HCT116 (cell line): Measurements from ENCODE around the gene STK4. TPM values are rescaled to one million over a fixed set of nuclear protein-coding genes. Genes with fewer than 3 reads are reported as not detected.

ENCODE experiments used
- ATAC-seq: fragments of 200-7000 bp; cut with Tn5 transposase; 2 replicates; pipeline ENCODE4 v1.9.1; 2020; ENCODE audit warnings: mild to moderate bottlenecking, moderate library complexity
- BruUV-seq: library from RNA; stranded (reverse); fragments of 400-500 nt; replicated peaks from 2 replicates; lab custom pipeline; 2021; lab: Mats Ljungman, UMichigan
- CTCF ChIA-PET: fragments of 300-600 bp; sonication (Branson Sonifier 250); formaldehyde crosslinking; loops from one replicate; lab custom pipeline; 2021; ENCODE audit warnings: antibody characterized with exemption; lab: Charles Lee
- POLR2A ChIA-PET: fragments of 300-600, 350-600 bp; sonication (Branson Sonifier 250); formaldehyde crosslinking; loops from one replicate; lab custom pipeline; 2021; ENCODE audit warnings: antibody characterized with exemption; lab: Charles Lee
- RAD21 ChIA-PET, 2 experiments: fragments of 300-600 bp; sonication (Branson Sonifier 250); formaldehyde crosslinking; loops; one replicate each; lab custom pipeline; 2023; ENCODE audit warnings: low total read pairs in 2 of 2; ENCODE audit not compliant: uncharacterized antibody in 2 of 2, unreplicated experiment in 2 of 2, low non-redundant PET in 1 of 2; lab: Charles Lee
- DNase-seq: peaks from one replicate; pipeline ENCODE4 v3.0.0-alpha.2; 2010; ENCODE audit warnings: low read depth, low spot score
- H2AFZ ChIP-seq: fragments of 200-600 bp; shearing (Covaris generic), sonication (generic); 2 replicates; pipeline ENCODE4 v1.6.1; 2017; ENCODE audit warnings: low read depth, mixed run types, mixed read lengths, antibody characterized with exemption, low read length; ENCODE audit not compliant: poor library complexity, severe bottlenecking
- H3K27ac ChIP-seq: 2 replicates; pipeline ENCODE4 v1.5.1; 2012; ENCODE audit warnings: low read depth, low read length
- H3K27me3 ChIP-seq: fragments of 200-600 bp; sonication (generic); 2 replicates; pipeline ENCODE4 v1.6.1; 2016; ENCODE audit warnings: mixed run types, low read length, mixed read lengths; ENCODE audit not compliant: insufficient read depth
- H3K36me3 ChIP-seq, 2 experiments: fragments of 200-500 bp in 1 of 2; fragments of 200-600 bp in 1 of 2; sonication (Bioruptor generic) in 1 of 2; sonication (generic) in 1 of 2; 2 replicates each; pipeline versions ENCODE4 v1.5.1 to v1.6.1; 2014 to 2016; ENCODE audit warnings: low read length in 2 of 2, inconsistent platforms in 1 of 2, mixed read lengths in 1 of 2, mixed run types in 1 of 2; ENCODE audit not compliant: insufficient read depth in 2 of 2, control insufficient read depth in 1 of 2
- H3K4me1 ChIP-seq, 2 experiments: fragments of 200-600 bp in 1 of 2; sonication (generic) in 1 of 2; 2 replicates each; pipeline versions ENCODE4 v1.5.1 to v1.6.1; 2012 to 2017; ENCODE audit warnings: low read length in 2 of 2, inconsistent platforms in 1 of 2, mild to moderate bottlenecking in 1 of 2, mixed read lengths in 1 of 2, mixed run types in 1 of 2, moderate library complexity in 1 of 2; ENCODE audit not compliant: insufficient read depth in 2 of 2, control insufficient read depth in 1 of 2
- H3K4me2 ChIP-seq: fragments of 200-600 bp; sonication (generic); 2 replicates; pipeline ENCODE4 v1.6.1; 2017; ENCODE audit warnings: mixed run types, low read length, mixed read lengths
- H3K4me3 ChIP-seq, 2 experiments: fragments of 200-600 bp in 1 of 2; sonication (generic) in 1 of 2; replicated peaks in 1 of 2; 2 replicates each; pipeline ENCODE4 v1.5.1; 2011 to 2016; ENCODE audit warnings: low read length in 2 of 2, control low read depth in 1 of 2, low read depth in 1 of 2, mild to moderate bottlenecking in 1 of 2, mixed read lengths in 1 of 2, mixed run types in 1 of 2
- H3K79me2 ChIP-seq: fragments of 200-600 bp; sonication (generic); 2 replicates; pipeline ENCODE4 v1.6.1; 2017; ENCODE audit warnings: mild to moderate bottlenecking, mixed run types, low read length, moderate library complexity, mixed read lengths; ENCODE audit not compliant: insufficient read depth
- H3K9ac ChIP-seq: fragments of 200-600 bp; sonication (generic); 2 replicates; pipeline ENCODE4 v1.6.1; 2016; ENCODE audit warnings: low read length, mixed read lengths
- H3K9me2 ChIP-seq: fragments of 200-600 bp; sonication (generic), shearing (Covaris generic); 2 replicates; pipeline ENCODE4 v1.6.1; 2017; ENCODE audit warnings: mixed run types, mild to moderate bottlenecking, moderate library complexity; ENCODE audit not compliant: insufficient read depth
- H3K9me3 ChIP-seq, 2 experiments: fragments of 200-500 bp in 1 of 2; fragments of 200-600 bp in 1 of 2; sonication (Bioruptor generic) in 1 of 2; sonication (generic) in 1 of 2; 2 replicates each; pipeline ENCODE4 v1.6.1; 2014 to 2017; ENCODE audit warnings: low read length in 2 of 2, mixed read lengths in 2 of 2, inconsistent platforms in 1 of 2, low read depth in 1 of 2, mild to moderate bottlenecking in 1 of 2, mixed run types in 1 of 2, moderate library complexity in 1 of 2; ENCODE audit not compliant: control insufficient read depth in 1 of 2, insufficient read depth in 1 of 2
- H4K20me1 ChIP-seq: fragments of 200-600 bp; sonication (generic), shearing (Covaris generic); 2 replicates; pipeline ENCODE4 v1.6.1; 2017; ENCODE audit warnings: mixed run types, mild to moderate bottlenecking, moderate library complexity; ENCODE audit not compliant: insufficient read depth
- CBX3 ChIP-seq: IDR thresholded peaks from 2 replicates; pipeline ENCODE4 v1.6.1; 2012; ENCODE audit warnings: low read depth
- CEBPB ChIP-seq: IDR thresholded peaks from 2 replicates; pipeline ENCODE4 v1.6.1; 2012; ENCODE audit warnings: low read depth
- JUND ChIP-seq: IDR thresholded peaks from 2 replicates; pipeline ENCODE4 v1.6.1; 2012
- YY1 ChIP-seq: IDR thresholded peaks from 2 replicates; pipeline ENCODE4 v1.6.1; 2011; ENCODE audit warnings: low read length, low read depth, moderate library complexity, mild to moderate bottlenecking; ENCODE audit not compliant: insufficient replicate concordance; ENCODE audit errors: extremely low read depth
- intact Hi-C: fragments of 100-400 bp; cut with micrococcal nuclease; formaldehyde crosslinking; loops from 2 replicates; pipeline ENCODE4 v1.10.0; 2022
- total RNA-seq: library from RNA; stranded (reverse); gene quantifications from one replicate; pipeline ENCODE4 v1.2.1, GENCODE V29; 2021; ENCODE audit not compliant: unreplicated experiment

Gene STK4
- total RNA-seq, 1 experiment from 2014 or later = 45.4 TPM

GRCh38 chr20:45082468-45082867 is 116.2 kb downstream of the STK4 start:
- DNase-seq (no peak), ATAC-seq (no peak)
- no peak overlapping the region for H3K9ac ChIP-seq
- no peaks in the 10 kb centered on the region for H3K9me2 ChIP-seq
- H3K27me3 ChIP-seq = no peaks in the 10 kb centered on the region
- no peaks in the 10 kb centered on the region for H3K4me1 ChIP-seq
- no peak overlapping the region for H3K4me2 ChIP-seq
- intact Hi-C loops = no loop called here
- no peak for TF ChIP-seq YY1
- no peak for TF ChIP-seq CEBPB
- TF ChIP-seq JUND = no peak
- H4K20me1 ChIP-seq = no peaks in the 10 kb centered on the region
- no peak overlapping the region for H3K4me3 ChIP-seq
- ChIA-PET POLR2A (no interaction called here), CTCF (interaction anchor here (1.9 kb wide), 1 partner anchor 38 kb away, joined by 4 read pairs; no protein-coding TSS in a partner anchor), RAD21 (no interaction called here)
- no peaks in the 10 kb centered on the region for H3K79me2 ChIP-seq
- no TSS peak for BruUV-seq
- no peaks in the 10 kb centered on the region for H3K9me3 ChIP-seq
- peaks cover 3 to 10% of the 10 kb centered on the region in 2 experiments; a peak in 3 of 4 replicates for H3K36me3 ChIP-seq
- no peak overlapping the region for H2AFZ ChIP-seq
- no peak overlapping the region for H3K27ac ChIP-seq

- H3K9me2 ChIP-seq = no peaks in the 10 kb centered on the region
- intact Hi-C loops = no loop called here
- no peak overlapping the region for H3K4me2 ChIP-seq
- H3K9me3 ChIP-seq = no peaks in the 10 kb centered on the region
- H3K36me3 ChIP-seq = peaks cover 3 to 10% of the 10 kb centered on the region in 2 experiments; a peak in 3 of 4 replicates
- no peak overlapping the region for H3K9ac ChIP-seq
- ChIA-PET POLR2A (no interaction called here), CTCF (interaction anchor here (1.9 kb wide), 1 partner anchor 39 kb away, joined by 4 read pairs; no protein-coding TSS in a partner anchor)
- no peak overlapping the region for H3K4me3 ChIP-seq
- no peak overlapping the region for H2AFZ ChIP-seq
- no peaks in the 10 kb centered on the region for H4K20me1 ChIP-seq
- DNase-seq = no peak
- TF ChIP-seq CBX3 = no peak
- TF ChIP-seq, all 23 proteins: peak for 0
- H3K79me2 ChIP-seq = no peaks in the 10 kb centered on the region
- H3K27ac ChIP-seq = no peak overlapping the region
- H3K27me3 ChIP-seq = no peaks in the 10 kb centered on the region
- H3K4me1 ChIP-seq = no peaks in the 10 kb centered on the region
- BruUV-seq = no TSS peak
- RAD21 ChIA-PET = no interaction called here
- ATAC-seq = no peak
These were observed 116.8 kb downstream of the STK4 start for GRCh38 chr20:45083127-45083526.
